GM12892 (cell line): Measurements from ENCODE around the gene ACADVL.
"Not testable (repeated sequence)": the region's sequence is repeated elsewhere in the genome, so short reads cannot be mapped to it uniquely, and the experiment has no call there.

Source experiments
- DNase-seq: peaks from one replicate; pipeline ENCODE4 v3.0.0; 2011; ENCODE audit not compliant: insufficient read length
- FAIRE-seq: peaks from 2 replicates; lab custom pipeline; 2011; peaks lifted over from hg19 to GRCh38; lab: Jason Lieb, UNC
- POLR2A ChIP-seq: IDR thresholded peaks from 2 replicates; pipeline ENCODE4 v1.6.1; 2011; ENCODE audit warnings: low read depth, low read length, control low read depth
- POLR2AphosphoS5 ChIP-seq: IDR thresholded peaks from 2 replicates; pipeline ENCODE4 v1.6.1; 2011; ENCODE audit warnings: low read depth, low read length, control low read depth
- TAF1 ChIP-seq: IDR thresholded peaks from 2 replicates; pipeline ENCODE4 v1.6.1; 2011; ENCODE audit warnings: low read depth, mild to moderate bottlenecking, control low read depth, low read length, borderline replicate concordance

Gene ACADVL

GRCh38 chr17:7241090-7241733 is 21.5 kb downstream of the ACADVL start:
- TF ChIP-seq TAF1 = no peak
- no peak for TF ChIP-seq POLR2A
- TF ChIP-seq POLR2AphosphoS5 = no peak
- DNase-seq (no peak), FAIRE-seq (peak; percentile 79)

- no peak for FAIRE-seq
- no peak for TF ChIP-seq POLR2A
- no peak for TF ChIP-seq TAF1
- TF ChIP-seq POLR2AphosphoS5 = no peak
- peak; percentile 61 for DNase-seq
Observed at GRCh38 chr17:7241783-7242716, 22.3 kb downstream of the ACADVL start, which contains the start of gene GABARAP. TSS of gene GABARAP (minus strand) at chr17:7242449. CDS start at chr17:7242330, 119 bp downstream.

GRCh38 chr17:7242717-7243452 is 23.1 kb downstream of the ACADVL start:
- DNase-seq = peak; percentile 96
- peak; percentile 99 for FAIRE-seq

GRCh38 chr17:7243453-7243729 is 23.7 kb downstream of the ACADVL start:
- TF ChIP-seq POLR2A (no peak), POLR2AphosphoS5 (no peak), TAF1 (no peak)
- DNase-seq = no peak
- peak; percentile 17 for FAIRE-seq

More at GRCh38 chr17:7242717-7243452, 23.1 kb downstream of the ACADVL start:
- no peak for TF ChIP-seq TAF1
- peak; percentile 77; the same call in 1 of the 2 replicates for TF ChIP-seq POLR2AphosphoS5
- peak; percentile 77 for TF ChIP-seq POLR2A

GRCh38 chr17:7243838-7244237 is 24.1 kb downstream of the ACADVL start:
- FAIRE-seq, DNase-seq: not testable (repeated sequence)

- TF ChIP-seq POLR2A = no peak
- FAIRE-seq (no peak), DNase-seq (no peak)
Observed at GRCh38 chr17:7246779-7247178, 27.0 kb downstream of the ACADVL start.

- DNase-seq (no peak), FAIRE-seq (no peak)
- TF ChIP-seq POLR2A (no peak), POLR2AphosphoS5 (no peak)
Observed at GRCh38 chr17:7248796-7249195, 29.1 kb downstream of the ACADVL start.

GRCh38 chr17:7249214-7249613 is 29.5 kb downstream of the ACADVL start:
- DNase-seq (no peak), FAIRE-seq (no peak)
- no peak for TF ChIP-seq TAF1

- DNase-seq (no peak), FAIRE-seq (no peak)
- TF ChIP-seq POLR2AphosphoS5 (no peak; the same call in 1 of the 2 replicates), TAF1 (no peak), POLR2A (no peak)
Observed at GRCh38 chr17:7249830-7250229, 30.1 kb downstream of the ACADVL start.

- FAIRE-seq = peak; percentile 75
- TF ChIP-seq POLR2AphosphoS5 (no peak; the same call in 1 of the 2 replicates), POLR2A (peak; percentile 10; the same call in 1 of the 2 replicates)
- no peak for DNase-seq
Observed at GRCh38 chr17:7250695-7251627, 31.2 kb downstream of the ACADVL start.

- FAIRE-seq (peak; percentile 100), DNase-seq (peak; percentile 94)
- TF ChIP-seq TAF1 (peak; percentile 86), POLR2AphosphoS5 (no peak), POLR2A (peak; percentile 69)
Observed at GRCh38 chr17:7251661-7252175, 32.0 kb downstream of the ACADVL start, which contains the start of gene CTDNEP1. TSS of gene CTDNEP1 (minus strand) at chr17:7251734. CDS start at chr17:7251296, 438 bp downstream.
